HG03521 (cell line): ENCODE results near the gene BMF.
"Not testable (repeated sequence)": the region's sequence is repeated elsewhere in the genome, so short reads cannot be mapped to it uniquely, and the experiment has no call there.

Experiments used
- ATAC-seq: cut with Tn5 transposase; IDR thresholded peaks from one replicate; pipeline ENCODE4 v1.9.1; 2021; ENCODE audit warnings: mild to moderate bottlenecking, moderate library complexity; ENCODE audit not compliant: unreplicated experiment

Gene BMF

GRCh38 chr15:40108855-40109735 is at the start of gene BMF:
Gene BMF, minus strand, starts transcription at chr15:40108879. Its CDS starts 2,793 bp downstream, at chr15:40106086.
- peak; percentile 55 for ATAC-seq

- ATAC-seq, result no peak
Observed at GRCh38 chr15:40157778-40158447, 49.2 kb upstream of the BMF start.

- ATAC-seq, result no peak
Observed at GRCh38 chr15:40155270-40155910, 46.7 kb upstream of the BMF start.

- not testable (repeated sequence) for ATAC-seq
Observed at GRCh38 chr15:40154821-40155220, 46.1 kb upstream of the BMF start.

- no peak for ATAC-seq
Observed at GRCh38 chr15:40151991-40152390, 43.3 kb upstream of the BMF start.

GRCh38 chr15:40151499-40151898 is 42.8 kb upstream of the BMF start:
- no peak for ATAC-seq

GRCh38 chr15:40150163-40150925 is 41.7 kb upstream of the BMF start:
- no peak for ATAC-seq

GRCh38 chr15:40149339-40149738 is 40.7 kb upstream of the BMF start:
- no peak for ATAC-seq

GRCh38 chr15:40146037-40146436 is 37.4 kb upstream of the BMF start:
- ATAC-seq, result no peak

GRCh38 chr15:40142428-40142827 is 33.7 kb upstream of the BMF start:
- no peak for ATAC-seq

GRCh38 chr15:40138201-40138570 is 29.5 kb upstream of the BMF start:
- ATAC-seq, result not testable (repeated sequence)

- no peak for ATAC-seq
Observed at GRCh38 chr15:40137303-40138200, 28.9 kb upstream of the BMF start.

- ATAC-seq, result no peak
Observed at GRCh38 chr15:40136470-40137302, 28.0 kb upstream of the BMF start.

GRCh38 chr15:40135846-40136450 is 27.3 kb upstream of the BMF start:
- not testable (repeated sequence) for ATAC-seq

- no peak for ATAC-seq
Observed at GRCh38 chr15:40134885-40135284, 26.2 kb upstream of the BMF start.

- ATAC-seq, result no peak
Observed at GRCh38 chr15:40133544-40133943, 24.9 kb upstream of the BMF start.

- ATAC-seq, result no peak
Observed at GRCh38 chr15:40130799-40131502, 22.3 kb upstream of the BMF start.

GRCh38 chr15:40130118-40130517 is 21.4 kb upstream of the BMF start:
- ATAC-seq, result no peak
